LNCaP clone FGC (cell line): ENCODE measurements around the gene FAM135A.
A peak's percentile ranks its signal among the peaks of the same experiment; 100 is the strongest.

Experiments used
- DNase-seq: peaks from one replicate; pipeline ENCODE4 v3.0.0-alpha.2; 2011; ENCODE audit warnings: low read depth
- H3K4me3 ChIP-seq: 2 replicates; pipeline ENCODE4 v1.5.1; 2011; ENCODE audit warnings: mild to moderate bottlenecking, low read depth, low read length, control low read depth
- CTCF ChIP-seq: IDR thresholded peaks from 2 replicates; pipeline ENCODE4 v1.5.1; 2012; ENCODE audit warnings: mild to moderate bottlenecking; ENCODE audit not compliant: control insufficient read depth, insufficient read depth; ENCODE audit errors: extremely low read depth

Gene FAM135A

GRCh38 chr6:70563530-70563929, 150.2 kb downstream of the FAM135A start:
- DNase-seq, result no peak
- no peak overlapping the region for H3K4me3 ChIP-seq
- TF ChIP-seq CTCF, result no peak

- TF ChIP-seq CTCF, result no peak
- H3K4me3 ChIP-seq, result peak within 1 kb of the TSS; percentile 79
- DNase-seq, result peak; percentile 50
Measured at GRCh38 chr6:70566751-70567382, 153.6 kb downstream of the FAM135A start, which contains the start of gene SDHAF4. Gene SDHAF4 (plus strand): TSS chr6:70566930. CDS start chr6:70566941, 11 bp downstream.

GRCh38 chr6:70574643-70575042, 161.3 kb downstream of the FAM135A start:
- DNase-seq, result no peak
- no peak for TF ChIP-seq CTCF
- H3K4me3 ChIP-seq, result no peak overlapping the region

GRCh38 chr6:70575899-70576495, 162.7 kb downstream of the FAM135A start:
- TF ChIP-seq CTCF, result no peak
- no peak for DNase-seq
- H3K4me3 ChIP-seq, result no peak overlapping the region

- TF ChIP-seq CTCF, result no peak
- no peak overlapping the region for H3K4me3 ChIP-seq
- no peak for DNase-seq
Measured at GRCh38 chr6:70586114-70586513, 172.8 kb downstream of the FAM135A start.

GRCh38 chr6:70590400-70590799, 177.1 kb downstream of the FAM135A start:
- no peak overlapping the region for H3K4me3 ChIP-seq
- DNase-seq, result no peak
- TF ChIP-seq CTCF, result no peak
